SJCRH30 (cell line): Measurements from ENCODE around the gene DIO3. TPM values are rescaled to one million over a fixed set of nuclear protein-coding genes. Genes with fewer than 3 reads are reported as not detected.

Experiments used
- DNase-seq, 2 experiments: peaks; one replicate each; pipeline ENCODE4 v3.0.0-alpha.2; 2015 to 2020
- H3K27ac ChIP-seq: fragments of 250-450 bp; sonication (Bioruptor Pico); 2 replicates; pipeline ENCODE4 v1.5.1; 2020; ENCODE audit warnings: mild to moderate bottlenecking, moderate library complexity
- H3K27me3 ChIP-seq: fragments of 250-450 bp; sonication (Bioruptor Pico); 2 replicates; pipeline ENCODE4 v1.5.1; 2020; ENCODE audit warnings: mild to moderate bottlenecking, moderate library complexity
- H3K36me3 ChIP-seq: fragments of 250-450 bp; sonication (Bioruptor Pico); 2 replicates; pipeline ENCODE4 v1.5.1; 2020; ENCODE audit warnings: mild to moderate bottlenecking, moderate library complexity
- H3K4me1 ChIP-seq: fragments of 250-450 bp; sonication (Bioruptor Pico); 2 replicates; pipeline ENCODE4 v1.5.1; 2020; ENCODE audit warnings: mild to moderate bottlenecking, moderate library complexity
- H3K4me3 ChIP-seq: fragments of 250-450 bp; sonication (Bioruptor Pico); 2 replicates; pipeline ENCODE4 v1.5.1; 2020; ENCODE audit warnings: mild to moderate bottlenecking, moderate library complexity
- H3K9me3 ChIP-seq: fragments of 250-450 bp; sonication (Bioruptor Pico); replicated peaks from 2 replicates; pipeline ENCODE4 v1.5.1; 2020; ENCODE audit warnings: mild to moderate bottlenecking, moderate library complexity
- total RNA-seq: library from RNA; depleted of rRNA; stranded (reverse); fragments of >200 nt; shearing (Covaris generic); gene quantifications from 2 replicates; pipeline ENCODE4 v1.2.3, GENCODE V29; 2014

Gene DIO3
- total RNA-seq, 1 experiment from 2014 or later: not detected

GRCh38 chr14:101577221-101577909, 16.1 kb downstream of the DIO3 start:
- H3K4me1 ChIP-seq: no peaks in the 10 kb centered on the region
- no peak for DNase-seq
- H3K4me3 ChIP-seq: no peak overlapping the region
- peaks cover 4% of the 10 kb centered on the region; the same call in 1 of the 2 replicates for H3K9me3 ChIP-seq
- no peak overlapping the region for H3K27ac ChIP-seq
- H3K27me3 ChIP-seq: no peaks in the 10 kb centered on the region
- H3K36me3 ChIP-seq: no peaks in the 10 kb centered on the region

- no peak for DNase-seq
- no peaks in the 10 kb centered on the region for H3K36me3 ChIP-seq
- peaks cover 4% of the 10 kb centered on the region; the same call in 1 of the 2 replicates for H3K9me3 ChIP-seq
- H3K27me3 ChIP-seq: no peaks in the 10 kb centered on the region
- H3K4me1 ChIP-seq: no peaks in the 10 kb centered on the region
- H3K27ac ChIP-seq: no peak overlapping the region
- no peak overlapping the region for H3K4me3 ChIP-seq
Measured at GRCh38 chr14:101578489-101578888, 17.2 kb downstream of the DIO3 start.

- no peak overlapping the region for H3K27ac ChIP-seq
- no peaks in the 10 kb centered on the region for H3K36me3 ChIP-seq
- H3K4me1 ChIP-seq: no peaks in the 10 kb centered on the region; the same call in 1 of the 2 replicates
- H3K27me3 ChIP-seq: no peaks in the 10 kb centered on the region
- no peak overlapping the region for H3K4me3 ChIP-seq
- H3K9me3 ChIP-seq: peaks cover 4% of the 10 kb centered on the region; the same call in 1 of the 2 replicates
- no peak for DNase-seq
Measured at GRCh38 chr14:101579372-101580080, 18.2 kb downstream of the DIO3 start.

GRCh38 chr14:101581806-101582205, 20.5 kb downstream of the DIO3 start:
- no peak for DNase-seq
- no peaks in the 10 kb centered on the region for H3K27me3 ChIP-seq
- no peaks in the 10 kb centered on the region; the same call in 1 of the 2 replicates for H3K4me1 ChIP-seq
- no peak overlapping the region for H3K4me3 ChIP-seq
- H3K36me3 ChIP-seq: no peaks in the 10 kb centered on the region
- peaks cover 4% of the 10 kb centered on the region; the same call in 1 of the 2 replicates for H3K9me3 ChIP-seq
- H3K27ac ChIP-seq: no peak overlapping the region

- no peak overlapping the region for H3K27ac ChIP-seq
- no peak for DNase-seq
Measured at GRCh38 chr14:101582294-101582693, 21.0 kb downstream of the DIO3 start.

GRCh38 chr14:101583006-101583714, 21.9 kb downstream of the DIO3 start:
- H3K4me3 ChIP-seq: no peak overlapping the region
- H3K9me3 ChIP-seq: peaks cover 4% of the 10 kb centered on the region; the same call in 1 of the 2 replicates
- DNase-seq: no peak
- no peaks in the 10 kb centered on the region for H3K36me3 ChIP-seq
- no peak overlapping the region for H3K27ac ChIP-seq
- no peaks in the 10 kb centered on the region; the same call in 1 of the 2 replicates for H3K4me1 ChIP-seq
- H3K27me3 ChIP-seq: no peaks in the 10 kb centered on the region

More at GRCh38 chr14:101582294-101582693, 21.0 kb downstream of the DIO3 start:
- Histone ChIP-seq H3K4me3 (no peak overlapping the region), H3K4me1 (no peaks in the 10 kb centered on the region; the same call in 1 of the 2 replicates), H3K9me3 (peaks cover 4% of the 10 kb centered on the region; the same call in 1 of the 2 replicates), H3K27me3 (no peaks in the 10 kb centered on the region), H3K36me3 (no peaks in the 10 kb centered on the region)

GRCh38 chr14:101583715-101584054, 22.4 kb downstream of the DIO3 start:
- Histone ChIP-seq H3K4me1 (no peaks in the 10 kb centered on the region; the same call in 1 of the 2 replicates), H3K9me3 (peaks cover 4% of the 10 kb centered on the region; the same call in 1 of the 2 replicates), H3K27me3 (no peaks in the 10 kb centered on the region), H3K4me3 (peak overlapping the region; percentile 51; the same call in 1 of the 2 replicates), H3K27ac (no peak overlapping the region), H3K36me3 (no peaks in the 10 kb centered on the region)
- no peak for DNase-seq

- DNase-seq: peak; percentile 54 to 59
- H3K4me1 ChIP-seq: no peaks in the 10 kb centered on the region; the same call in 1 of the 2 replicates
- H3K36me3 ChIP-seq: no peaks in the 10 kb centered on the region
- H3K27me3 ChIP-seq: no peaks in the 10 kb centered on the region
- peaks cover 4% of the 10 kb centered on the region; the same call in 1 of the 2 replicates for H3K9me3 ChIP-seq
- no peak overlapping the region for H3K27ac ChIP-seq
- H3K4me3 ChIP-seq: peak overlapping the region; percentile 51
Measured at GRCh38 chr14:101584055-101584859, 23.0 kb downstream of the DIO3 start.

- Histone ChIP-seq H3K4me3 (no peak overlapping the region), H3K9me3 (peaks cover 4% of the 10 kb centered on the region; the same call in 1 of the 2 replicates), H3K27me3 (no peaks in the 10 kb centered on the region), H3K27ac (no peak overlapping the region), H3K36me3 (no peaks in the 10 kb centered on the region), H3K4me1 (no peaks in the 10 kb centered on the region; the same call in 1 of the 2 replicates)
- no peak for DNase-seq
Measured at GRCh38 chr14:101585211-101585610, 23.9 kb downstream of the DIO3 start.

- Histone ChIP-seq H3K9me3 (no peaks in the 10 kb centered on the region), H3K27ac (no peak overlapping the region), H3K27me3 (no peaks in the 10 kb centered on the region), H3K4me3 (no peak overlapping the region), H3K4me1 (no peaks in the 10 kb centered on the region; the same call in 1 of the 2 replicates), H3K36me3 (no peaks in the 10 kb centered on the region)
- DNase-seq: no peak
Measured at GRCh38 chr14:101586531-101587430, 25.5 kb downstream of the DIO3 start.

- H3K4me3 ChIP-seq: no peak overlapping the region
- H3K9me3 ChIP-seq: no peaks in the 10 kb centered on the region
- no peak for DNase-seq
- H3K27me3 ChIP-seq: no peaks in the 10 kb centered on the region
- no peaks in the 10 kb centered on the region for H3K36me3 ChIP-seq
- no peaks in the 10 kb centered on the region; the same call in 1 of the 2 replicates for H3K4me1 ChIP-seq
- H3K27ac ChIP-seq: no peak overlapping the region
Measured at GRCh38 chr14:101587441-101587911, 26.2 kb downstream of the DIO3 start.

- no peak for DNase-seq
- no peak overlapping the region for H3K27ac ChIP-seq
- no peaks in the 10 kb centered on the region for H3K27me3 ChIP-seq
Measured at GRCh38 chr14:101588286-101588975, 27.1 kb downstream of the DIO3 start.

More at GRCh38 chr14:101588286-101588975, 27.1 kb downstream of the DIO3 start:
- Histone ChIP-seq H3K4me1 (no peaks in the 10 kb centered on the region; the same call in 1 of the 2 replicates), H3K9me3 (no peaks in the 10 kb centered on the region; the same call in 1 of the 2 replicates), H3K4me3 (no peak overlapping the region), H3K36me3 (no peaks in the 10 kb centered on the region)
